GM19438 (cell line): Measurements from ENCODE around the gene ZBTB40.

Experiments
- ATAC-seq: cut with Tn5 transposase; IDR thresholded peaks from one replicate; pipeline ENCODE4 v1.9.1; 2021; ENCODE audit warnings: low read depth; ENCODE audit not compliant: unreplicated experiment

The ZBTB40 gene

GRCh38 chr1:22496536-22497160 is 45.0 kb downstream of the ZBTB40 start:
- no peak for ATAC-seq

GRCh38 chr1:22498463-22498862 is 46.8 kb downstream of the ZBTB40 start:
- ATAC-seq = no peak

DNA sequence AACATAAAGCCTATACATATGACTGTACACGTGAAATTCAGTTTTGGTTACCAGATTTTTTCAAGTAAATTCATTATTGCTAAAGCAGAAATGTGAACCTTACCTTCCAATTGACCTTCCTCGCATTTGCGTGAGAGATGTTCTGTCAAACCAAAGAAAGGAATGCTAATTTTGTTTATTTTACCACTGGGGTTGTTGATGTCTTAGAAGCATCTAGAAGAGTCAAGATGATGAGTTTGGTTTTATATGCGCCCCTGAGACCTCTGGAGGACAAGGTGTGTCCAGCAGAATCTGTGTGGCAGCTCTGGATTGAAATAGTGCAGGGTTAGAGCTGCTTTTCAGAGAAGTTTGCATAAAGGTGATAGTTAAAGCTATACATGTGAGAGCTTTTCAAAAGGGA is 48.4 kb downstream of the ZBTB40 start:
- no peak for ATAC-seq

GRCh38 chr1:22500471-22500870 is 48.8 kb downstream of the ZBTB40 start:
- ATAC-seq = no peak

GRCh38 chr1:22502202-22502601 is 50.6 kb downstream of the ZBTB40 start:
- ATAC-seq = no peak

GRCh38 chr1:22503721-22504410 is 52.2 kb downstream of the ZBTB40 start:
- ATAC-seq = no peak

- ATAC-seq = no peak
Measured at GRCh38 chr1:22506130-22506692, 54.6 kb downstream of the ZBTB40 start.

GRCh38 chr1:22507587-22507986 is 55.9 kb downstream of the ZBTB40 start:
- ATAC-seq = no peak

DNA sequence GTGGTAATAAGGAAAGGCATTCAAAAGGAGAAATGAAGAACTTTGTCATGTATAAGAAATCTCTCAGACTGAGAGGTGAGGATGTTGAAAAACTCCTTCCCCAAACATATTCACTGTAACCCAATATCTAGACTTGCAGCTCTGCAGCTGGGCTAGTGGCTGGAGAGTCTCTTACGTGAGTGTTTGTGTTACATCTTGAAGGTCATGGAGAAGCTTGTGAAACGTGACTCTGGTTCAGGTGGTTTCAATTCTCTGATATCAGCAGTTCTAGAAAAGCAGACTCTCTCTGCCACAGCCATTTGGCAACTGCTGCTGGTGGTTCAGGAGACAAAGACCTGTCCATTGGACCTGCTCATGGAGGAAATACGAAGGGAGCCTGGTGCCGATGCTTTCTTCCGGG is 56.7 kb downstream of the ZBTB40 start:
- no peak for ATAC-seq

- ATAC-seq = no peak
Measured at GRCh38 chr1:22508991-22509390, 57.3 kb downstream of the ZBTB40 start.

DNA sequence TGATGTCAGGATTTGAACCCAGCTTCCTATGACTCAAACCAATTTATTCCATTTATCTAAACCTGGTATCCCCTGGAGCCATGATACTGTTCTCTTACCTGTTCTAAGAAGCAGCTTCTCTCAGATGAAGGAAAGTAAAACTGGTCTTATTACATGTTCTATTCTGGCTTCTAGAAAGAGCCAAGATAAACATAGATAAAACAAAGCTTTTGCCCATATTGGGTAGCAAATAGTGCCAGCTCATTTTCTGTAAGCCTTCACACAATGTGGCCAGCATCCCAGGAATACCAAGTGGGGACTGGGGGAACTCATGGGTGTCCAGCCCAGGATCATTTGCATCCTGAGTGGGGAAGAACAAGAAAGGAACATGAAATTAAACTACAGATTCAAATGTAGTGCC is 58.2 kb downstream of the ZBTB40 start:
- ATAC-seq = no peak

GRCh38 chr1:22512873-22513272 is 61.2 kb downstream of the ZBTB40 start:
- no peak for ATAC-seq

- ATAC-seq = no peak
Measured at GRCh38 chr1:22516906-22517571, 65.4 kb downstream of the ZBTB40 start.

GRCh38 chr1:22517956-22518355 is 66.3 kb downstream of the ZBTB40 start:
- ATAC-seq = no peak

- no peak for ATAC-seq
Measured at GRCh38 chr1:22518379-22518778, 66.7 kb downstream of the ZBTB40 start.

- no peak for ATAC-seq
Measured at GRCh38 chr1:22520871-22521270, 69.2 kb downstream of the ZBTB40 start.

DNA sequence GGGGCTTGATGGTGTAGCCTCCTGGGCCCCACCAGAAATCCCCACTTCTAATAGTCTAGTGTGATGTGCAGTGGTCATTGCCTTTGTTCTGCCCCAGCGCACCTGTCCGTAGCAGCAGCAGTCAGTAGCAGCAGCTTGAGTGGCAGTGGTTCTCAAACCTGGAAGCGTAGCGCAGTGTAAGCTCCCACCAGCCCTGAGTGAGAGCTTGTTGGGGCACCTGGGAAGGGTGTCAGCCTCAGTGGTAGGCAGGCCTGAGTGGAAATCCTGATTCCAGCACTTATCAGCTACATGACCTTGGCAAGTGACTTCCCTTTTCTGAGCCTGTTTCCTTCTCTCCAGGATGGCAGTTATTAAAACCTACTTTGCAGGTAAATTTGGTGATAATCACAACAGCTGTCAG is 70.0 kb downstream of the ZBTB40 start:
- ATAC-seq = no peak

DNA sequence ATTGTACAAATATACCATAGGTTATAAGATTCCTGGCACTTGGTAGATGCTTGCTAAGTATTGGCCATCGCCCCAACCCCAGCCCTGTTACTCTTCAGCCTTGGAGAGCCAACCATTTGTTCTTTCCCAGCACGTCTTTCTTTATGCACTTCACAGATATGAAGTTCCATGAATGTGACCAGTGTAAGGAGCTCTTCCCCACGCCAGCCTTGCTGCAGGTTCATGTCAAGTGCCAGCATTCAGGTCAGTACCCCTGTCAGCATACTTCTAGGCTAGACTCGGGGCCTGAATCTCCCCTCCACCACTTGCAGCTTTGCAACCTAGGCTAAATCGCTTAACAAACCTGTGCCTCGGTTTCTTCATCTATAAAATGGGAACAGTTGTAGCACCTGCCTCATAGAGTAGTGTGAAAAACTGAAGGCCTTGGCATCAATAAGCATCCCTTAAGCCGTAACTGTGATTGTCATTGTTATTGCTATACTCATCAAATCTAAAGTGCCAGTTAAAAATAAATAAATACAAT is 70.6 kb downstream of the ZBTB40 start:
- no peak for ATAC-seq

- ATAC-seq = no peak
Measured at GRCh38 chr1:22524481-22524880, 72.8 kb downstream of the ZBTB40 start.

DNA sequence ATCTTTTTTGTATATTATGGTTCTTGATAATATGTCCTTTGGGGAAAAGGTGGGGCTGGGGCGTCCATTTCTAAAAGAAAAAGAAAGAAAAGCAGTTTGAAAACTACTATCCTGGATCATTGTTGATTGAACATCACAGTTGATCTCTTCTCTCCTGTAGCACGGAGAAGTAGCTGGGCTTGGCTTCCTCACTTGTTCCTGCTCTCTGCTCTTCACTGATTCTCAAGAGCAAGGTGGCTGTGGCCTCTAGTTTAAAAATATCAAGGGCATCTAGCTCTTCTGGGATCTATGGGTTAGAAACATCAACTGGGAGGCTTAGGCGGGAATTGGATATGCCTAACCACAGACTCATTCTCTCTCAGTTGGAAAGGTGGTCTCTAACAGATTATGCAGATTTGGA is 73.6 kb downstream of the ZBTB40 start:
- no peak for ATAC-seq

DNA sequence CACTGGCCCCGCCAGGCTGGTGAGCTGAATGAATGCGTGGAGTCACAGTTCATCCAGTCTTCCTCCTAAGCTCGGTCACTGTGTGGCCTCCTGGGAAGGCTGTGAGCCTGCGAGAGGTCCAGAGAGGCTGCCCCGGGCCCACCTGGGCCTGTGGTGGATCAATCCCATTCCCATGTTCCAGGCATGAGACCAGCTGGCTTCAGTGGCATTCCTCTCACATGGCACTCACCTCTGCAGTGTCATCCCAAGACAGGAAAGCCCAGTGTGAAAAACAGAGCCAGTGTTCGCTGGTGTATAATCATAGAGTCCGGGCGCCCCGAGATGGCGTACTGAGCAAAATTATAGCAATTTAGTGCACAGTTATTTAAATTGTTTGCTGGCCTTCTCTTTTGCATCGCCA is 74.0 kb downstream of the ZBTB40 start:
- ATAC-seq = no peak
